ENCODE results near the gene ZNF512. TPM values are rescaled to one million over a fixed set of nuclear protein-coding genes. Genes with fewer than 3 reads are reported as not detected.
A peak's percentile ranks its signal among the peaks of the same experiment; 100 is the strongest.

ZNF512 gene
- total and polyA plus RNA-seq, 9 of the 15 experiments (the other 6 are each of a cell fraction or from before 2014, with no cell fraction given) = 24.7 to 101 (median 65.9) TPM

GRCh38 chr2:27663285-27664153 lies 80.7 kb downstream of the ZNF512 start, which contains the start of the genes SLC4A1AP and SUPT7L (continued):
- peak; percentile 86 for TF ChIP-seq AFF4 (CRISPR knock-in tag; IDR thresholded peaks at IDR 0.05)
- TF ChIP-seq FOXA1 (IDR thresholded peaks at IDR 0.05; ENCODE audit: borderline replicate concordance) = no peak
- TF ChIP-seq ZNF318 (IDR thresholded peaks at IDR 0.05; ENCODE audit: borderline replicate concordance in 1 of 2, low read depth in 1 of 2) = peak in 1 of 2 experiments; percentile 77; a peak in 1 of 4 replicates
- no peak for TF ChIP-seq ZNF212 (CRISPR knock-in tag; IDR thresholded peaks at IDR 0.05)
- TF ChIP-seq ZNF507 (tag; conservative IDR thresholded peaks at IDR 0.05) = no peak
- no peak for TF ChIP-seq EWSR1 (IDR thresholded peaks at IDR 0.05; ENCODE audit: borderline replicate concordance, low read depth, partially characterized antibody)
- no peak; the same call in 1 of the 2 replicates for TF ChIP-seq CBFB (CRISPR knock-in tag; IDR thresholded peaks at IDR 0.05)
- no peak for TF ChIP-seq WHSC1 (IDR thresholded peaks at IDR 0.05; ENCODE audit: low read length)
- no peak for TF ChIP-seq PTTG1 (tag; IDR thresholded peaks at IDR 0.05; ENCODE audit: low read depth)
- TF ChIP-seq ZBTB43 (CRISPR knock-in tag; IDR thresholded peaks at IDR 0.05) = no peak
- TF ChIP-seq ZNF75A (CRISPR knock-in tag; IDR thresholded peaks at IDR 0.05) = no peak
- peak; percentile 72 for TF ChIP-seq CEBPG (CRISPR knock-in tag; IDR thresholded peaks at IDR 0.05)
- peak in 1 of 2 experiments; percentile 91; a peak in 3 of 4 replicates for TF ChIP-seq CEBPG (tag; conservative IDR thresholded peaks at IDR 0.05 in 1 of 2, IDR thresholded peaks at IDR 0.05 in 1 of 2)

All from K562 (cell line).